H9 (cell line): ENCODE results near the gene ISY1. TPM values are rescaled to one million over a fixed set of nuclear protein-coding genes. Genes with fewer than 3 reads are reported as not detected.

ENCODE experiments used
- DNase-seq: peaks from one replicate; pipeline ENCODE4 v3.0.0-alpha.2; 2017
- H2AFZ ChIP-seq: one replicate; pipeline ENCODE4 v1.6.1; 2013; ENCODE audit warnings: mild to moderate bottlenecking, low read length, control low read depth, moderate library complexity
- H2AK5ac ChIP-seq: 2 replicates; pipeline ENCODE4 v1.6.1; 2013; ENCODE audit warnings: low read length, control low read depth, mixed read lengths; ENCODE audit not compliant: insufficient read length
- H2BK120ac ChIP-seq: one replicate; pipeline ENCODE4 v1.6.1; 2013; ENCODE audit warnings: low read depth, mild to moderate bottlenecking, low read length, control low read depth, inconsistent platforms; ENCODE audit not compliant: poor library complexity, severe bottlenecking
- H2BK12ac ChIP-seq: 2 replicates; pipeline ENCODE4 v1.6.1; 2013; ENCODE audit warnings: low read length, control low read depth, mixed read lengths, low read depth; ENCODE audit not compliant: insufficient read length
- H2BK15ac ChIP-seq: 2 replicates; pipeline ENCODE4 v1.6.1; 2013; ENCODE audit warnings: low read depth, low read length, control low read depth
- H2BK20ac ChIP-seq: one replicate; pipeline ENCODE4 v1.6.1; 2013; ENCODE audit warnings: low read depth, mild to moderate bottlenecking, low read length, control low read depth, inconsistent platforms; ENCODE audit not compliant: poor library complexity, severe bottlenecking
- H2BK5ac ChIP-seq: 2 replicates; pipeline ENCODE4 v1.6.1; 2013; ENCODE audit warnings: low read length, control low read depth, mixed read lengths; ENCODE audit not compliant: insufficient read length
- H3K14ac ChIP-seq: 2 replicates; pipeline ENCODE4 v1.6.1; 2013; ENCODE audit warnings: low read length, control low read depth; ENCODE audit not compliant: insufficient read depth
- H3K18ac ChIP-seq: 2 replicates; pipeline ENCODE4 v1.6.1; 2013; ENCODE audit warnings: low read depth, mild to moderate bottlenecking, mixed read lengths, low read length, control low read depth; ENCODE audit not compliant: insufficient read length
- H3K23ac ChIP-seq: 2 replicates; pipeline ENCODE4 v1.6.1; 2013; ENCODE audit warnings: low read length, control low read depth, mixed read lengths, low read depth; ENCODE audit not compliant: insufficient read length
- H3K23me2 ChIP-seq: 2 replicates; pipeline ENCODE4 v1.6.1; 2013; ENCODE audit warnings: low read depth, mild to moderate bottlenecking, mixed read lengths, low read length, control low read depth; ENCODE audit not compliant: insufficient read length, poor library complexity, severe bottlenecking
- H3K27ac ChIP-seq: 2 replicates; pipeline ENCODE4 v1.5.1; 2013; ENCODE audit warnings: low read length, control low read depth, mixed read lengths, low read depth; ENCODE audit not compliant: insufficient read length
- H3K27me3 ChIP-seq: 2 replicates; pipeline ENCODE4 v1.6.1; 2013; ENCODE audit warnings: low read length, control low read depth, inconsistent platforms; ENCODE audit not compliant: insufficient read depth
- H3K4ac ChIP-seq: 2 replicates; pipeline ENCODE4 v1.6.1; 2013; ENCODE audit warnings: low read depth, mild to moderate bottlenecking, control low read depth, inconsistent platforms, low read length, moderate library complexity
- H3K4me1 ChIP-seq: 2 replicates; pipeline ENCODE4 v1.6.1; 2013; ENCODE audit warnings: low read length, control low read depth, inconsistent platforms; ENCODE audit not compliant: insufficient read depth
- H3K4me2 ChIP-seq: 2 replicates; pipeline ENCODE4 v1.6.1; 2013; ENCODE audit warnings: low read length, control low read depth, mixed read lengths; ENCODE audit not compliant: insufficient read length, insufficient read depth
- H3K56ac ChIP-seq: 2 replicates; pipeline ENCODE4 v1.6.1; 2013; ENCODE audit warnings: low read depth, mild to moderate bottlenecking, mixed read lengths, low read length, control low read depth; ENCODE audit not compliant: insufficient read length
- H3K79me1 ChIP-seq: 2 replicates; pipeline ENCODE4 v1.6.1; 2013; ENCODE audit warnings: low read depth, mild to moderate bottlenecking, moderate library complexity, low read length, control low read depth, inconsistent platforms; ENCODE audit not compliant: insufficient read depth, poor library complexity, severe bottlenecking
- H3K79me2 ChIP-seq: 2 replicates; pipeline ENCODE4 v1.6.1; 2013; ENCODE audit warnings: low read length, control low read depth, inconsistent platforms; ENCODE audit not compliant: insufficient read depth
- H3K9ac ChIP-seq: 2 replicates; pipeline ENCODE4 v1.6.1; 2013; ENCODE audit warnings: low read length, control low read depth, mixed read lengths; ENCODE audit not compliant: insufficient read length; ENCODE audit errors: extremely low read depth
- H3K9me3 ChIP-seq: one replicate; pipeline ENCODE4 v1.6.1; 2013; ENCODE audit warnings: low read depth, low read length, inconsistent platforms; ENCODE audit not compliant: control insufficient read depth
- H3T11ph ChIP-seq: one replicate; pipeline ENCODE4 v1.6.1; 2013; ENCODE audit warnings: mild to moderate bottlenecking, low read length, control low read depth, inconsistent platforms
- H4K20me1 ChIP-seq: one replicate; pipeline ENCODE4 v1.6.1; 2013; ENCODE audit not compliant: control insufficient read depth, insufficient read length, insufficient read depth
- H4K5ac ChIP-seq: 2 replicates; pipeline ENCODE4 v1.6.1; 2013; ENCODE audit warnings: low read depth, mild to moderate bottlenecking, mixed read lengths, low read length, control low read depth; ENCODE audit not compliant: insufficient read length
- H4K8ac ChIP-seq: replicated peaks from 2 replicates; pipeline ENCODE4 v1.6.1; 2013; ENCODE audit warnings: low read length, control low read depth, mixed read lengths, low read depth; ENCODE audit not compliant: insufficient read length
- H4K91ac ChIP-seq: 2 replicates; pipeline ENCODE4 v1.6.1; 2013; ENCODE audit warnings: low read depth, mild to moderate bottlenecking, moderate library complexity, mixed read lengths, low read length, control low read depth; ENCODE audit not compliant: insufficient read length
- H3K27ac Mint-ChIP-seq, 3 experiments: 2 replicates in 2 of 3; 3 replicates in 1 of 3; pipeline ENCODE4 v1.8.0; 2020 to 2021; ENCODE audit warnings: mixed read lengths in 3 of 3, mild to moderate bottlenecking in 1 of 3, moderate library complexity in 1 of 3
- H3K27me3 Mint-ChIP-seq: 2 replicates; pipeline ENCODE4 v1.8.0; 2021; ENCODE audit warnings: low read depth, mild to moderate bottlenecking, moderate library complexity, mixed read lengths
- H3K36me3 Mint-ChIP-seq, 3 experiments: 2 replicates in 2 of 3; 3 replicates in 1 of 3; pipeline ENCODE4 v1.8.0; 2020 to 2021; ENCODE audit warnings: low read depth in 3 of 3, mixed read lengths in 3 of 3; ENCODE audit not compliant: insufficient read depth in 1 of 3
- H3K4me1 Mint-ChIP-seq, 2 experiments: 2 replicates each; pipeline ENCODE4 v1.8.0; 2020; ENCODE audit warnings: mixed read lengths in 2 of 2
- H3K4me3 Mint-ChIP-seq, 2 experiments: 2 replicates in 1 of 2; 3 replicates in 1 of 2; pipeline ENCODE4 v1.8.0; 2020 to 2021; ENCODE audit warnings: mild to moderate bottlenecking in 2 of 2, mixed read lengths in 2 of 2, moderate library complexity in 1 of 2
- H3K9me3 Mint-ChIP-seq, 2 experiments: 2 replicates in 1 of 2; 3 replicates in 1 of 2; pipeline ENCODE4 v1.8.0; 2020; ENCODE audit warnings: mild to moderate bottlenecking in 2 of 2, mixed read lengths in 2 of 2, moderate library complexity in 1 of 2
- CTCF ChIP-seq: fragments of 200-600 bp; sonication (generic); conservative IDR thresholded peaks from 3 replicates; pipeline ENCODE4 v1.8.0; 2021; ENCODE audit warnings: antibody characterized with exemption, mild to moderate bottlenecking
- WGBS: extraction: QIAGEN DNeasy Blood & Tissue Kit; methylation state at CpG from one replicate; pipeline ENCODE4 v1.1.7; 2013; ENCODE audit warnings: missing lambda C conversion rate, low lambda C conversion rate, mixed read lengths; ENCODE audit not compliant: insufficient read length; ENCODE audit errors: extremely low coverage; 5-methylcytosine and 5-hydroxymethylcytosine counted together
- total RNA-seq: library from RNA; stranded (reverse); gene quantifications from 2 replicates; pipeline ENCODE4 v1.2.1, GENCODE V29; 2021

The ISY1 gene
- total RNA-seq, 1 experiment from 2014 or later = 28.1 TPM

- Histone ChIP-seq H3K27me3 (no peaks in the 10 kb centered on the region; the same call in 1 of the 2 replicates), H2BK12ac (no peak overlapping the region), H2BK5ac (no peak overlapping the region), H3K9me3 (no peaks in the 10 kb centered on the region), H3K9ac (no peak overlapping the region), H3K18ac (no peak overlapping the region), H2BK120ac (no peak overlapping the region), H3K4me1 (no peaks in the 10 kb centered on the region), H3T11ph (no peak overlapping the region), H3K23ac (no peak overlapping the region), H3K79me1 (no peaks in the 10 kb centered on the region), H2BK15ac (no peak overlapping the region), H4K5ac (no peak overlapping the region), H2AFZ (no peak overlapping the region), H3K4ac (no peak overlapping the region), H3K27ac (no peak overlapping the region), H3K56ac (no peak overlapping the region), H4K20me1 (no peaks in the 10 kb centered on the region), H2AK5ac (no peak overlapping the region), H4K8ac (no peak overlapping the region), H2BK20ac (no peak overlapping the region), H3K23me2 (no peaks in the 10 kb centered on the region), H3K79me2 (peaks cover 2% of the 10 kb centered on the region; the same call in 1 of the 2 replicates), H3K14ac (no peak overlapping the region), H3K4me2 (no peak overlapping the region), H4K91ac (no peak overlapping the region)
- H3K4me3 Mint-ChIP-seq = no peak overlapping the region
- no peaks in the 10 kb centered on the region for H3K27me3 Mint-ChIP-seq
- WGBS = no CpG with 5 or more reads among the region's 12 CpGs
- H3K4me1 Mint-ChIP-seq = no peaks in the 10 kb centered on the region; a peak in 1 of 4 replicates
- no peaks in the 10 kb centered on the region for H3K9me3 Mint-ChIP-seq
- peaks cover 3 to 5% (median 4%) of the 10 kb centered on the region in 3 experiments; a peak in 6 of 7 replicates for H3K36me3 Mint-ChIP-seq
- H3K27ac Mint-ChIP-seq = peak overlapping the region in 2 of 3 experiments; percentile 46 to 87; a peak in 4 of 7 replicates
- TF ChIP-seq CTCF = no peak
- no peak for DNase-seq
Observed at GRCh38 chr3:129101370-129102138, 59.3 kb downstream of the ISY1 start.
